ENCODE measurements around the gene SFMBT1. TPM values are rescaled to one million over a fixed set of nuclear protein-coding genes. Genes with fewer than 3 reads are reported as not detected.

SFMBT1 gene
- total and polyA plus RNA-seq, 7 experiments from 2014 or later, result 9.9 to 47.1 (median 30.5) TPM

- ATAC-seq (no peak), DNase-seq (no peak)
- H3K27me3 Mint-ChIP-seq, result no peaks in the 10 kb centered on the region
- peaks cover 0 to 1% (median 0%) of the 10 kb centered on the region in 11 donors for H3K9me3 Mint-ChIP-seq
- Histone ChIP-seq H3K9me3 (ENCODE audit: control insufficient read depth in 2 of 3, low read length in 3 of 3) (no peaks in the 10 kb centered on the region), H3K4me1 (ENCODE audit: control insufficient read depth in 2 of 2, insufficient read depth in 2 of 2, low read length in 2 of 2) (peaks cover 11 to 20% of the 10 kb centered on the region in 2 donors), H3K36me3 (ENCODE audit: control insufficient read depth in 2 of 3, insufficient read depth in 3 of 3, low read length in 3 of 3) (no peaks in the 10 kb centered on the region), H3K4me3 (ENCODE audit: low read length) (no peak overlapping the region), H3K27me3 (ENCODE audit: control insufficient read depth in 2 of 2, insufficient read depth in 2 of 2, low read length in 2 of 2) (no peaks in the 10 kb centered on the region), H3K27ac (ENCODE audit: low read depth, low read length) (no peak overlapping the region)
- peak overlapping the region in 6 of 10 donors; percentile 8 to 60 (median 16) for H3K4me3 Mint-ChIP-seq
- ChIA-PET CTCF (interaction anchor here (1.2 kb wide), 1 partner anchor 23 kb away, joined by 3 read pairs; the partner anchor contains the start of gene SFMBT1), POLR2A (interaction anchor here (0.8 to 1.4 kb wide), 2 partner anchors 22 to 104 kb away, joined by 3 to 4 read pairs; no protein-coding TSS in a partner anchor)
- H3K27ac Mint-ChIP-seq, result peak overlapping the region in 4 of 9 donors; percentile 32 to 83 (median 52)
- intact Hi-C loops (cut with micrococcal nuclease), result loop anchor here in 1 of 2 donors (2.0 kb wide), 1 partner anchor 14 kb away; no protein-coding TSS in a partner anchor
- H3K4me1 Mint-ChIP-seq, result peaks cover 25 to 81% (median 66%) of the 10 kb centered on the region in 7 donors
- H3K36me3 Mint-ChIP-seq, result peaks cover 8 to 27% (median 11%) of the 10 kb centered on the region in 5 donors
These were observed 23.2 kb downstream of the SFMBT1 start for GRCh38 chr3:53022647-53023046.

GRCh38 chr3:53016236-53016635 lies 29.6 kb downstream of the SFMBT1 start:
- peaks cover 0 to 6% of the 10 kb centered on the region in 2 donors for H3K4me1 ChIP-seq (ENCODE audit: control insufficient read depth in 2 of 2, insufficient read depth in 2 of 2, low read length in 2 of 2)
- peaks cover 9 to 46% (median 36%) of the 10 kb centered on the region in 5 donors for H3K36me3 Mint-ChIP-seq
- no peak overlapping the region for H3K27ac Mint-ChIP-seq
- intact Hi-C loops (cut with micrococcal nuclease), result no loop called here
- ChIA-PET POLR2A (interaction anchor here (1.0 kb wide), 1 partner anchor 13 kb away, joined by 3 read pairs; no protein-coding TSS in a partner anchor), CTCF (no interaction called here)
- H3K4me3 ChIP-seq (ENCODE audit: low read length), result no peak overlapping the region
- H3K27me3 Mint-ChIP-seq, result no peaks in the 10 kb centered on the region
- no peaks in the 10 kb centered on the region for H3K9me3 ChIP-seq (ENCODE audit: control insufficient read depth in 2 of 3, low read length in 3 of 3)
- H3K27me3 ChIP-seq (ENCODE audit: control insufficient read depth in 2 of 2, insufficient read depth in 2 of 2, low read length in 2 of 2), result no peaks in the 10 kb centered on the region
- peaks cover 30 to 60% (median 51%) of the 10 kb centered on the region in 7 donors for H3K4me1 Mint-ChIP-seq
- no peaks in the 10 kb centered on the region for H3K36me3 ChIP-seq (ENCODE audit: control insufficient read depth in 2 of 3, insufficient read depth in 3 of 3, low read length in 3 of 3)
- no peak for DNase-seq
- H3K9me3 Mint-ChIP-seq, result no peaks in the 10 kb centered on the region
- no peak overlapping the region for H3K4me3 Mint-ChIP-seq
- ATAC-seq, result no peak
- no peak overlapping the region for H3K27ac ChIP-seq (ENCODE audit: low read depth, low read length)

GRCh38 chr3:53011324-53011723 lies 34.5 kb downstream of the SFMBT1 start:
- H3K4me1 Mint-ChIP-seq, result peaks cover 21 to 48% (median 38%) of the 10 kb centered on the region in 7 donors
- peak overlapping the region in 7 of 9 donors; percentile 8 to 47 (median 29) for H3K27ac Mint-ChIP-seq
- H3K27me3 Mint-ChIP-seq, result no peaks in the 10 kb centered on the region
- H3K9me3 ChIP-seq (ENCODE audit: control insufficient read depth in 2 of 3, low read length in 3 of 3), result no peaks in the 10 kb centered on the region
- H3K27ac ChIP-seq (ENCODE audit: low read depth, low read length), result no peak overlapping the region
- no peaks in the 10 kb centered on the region for H3K9me3 Mint-ChIP-seq
- H3K4me3 ChIP-seq (ENCODE audit: low read length), result no peak overlapping the region
- ATAC-seq (no peak), DNase-seq (no peak)
- H3K27me3 ChIP-seq (ENCODE audit: control insufficient read depth in 2 of 2, insufficient read depth in 2 of 2, low read length in 2 of 2), result no peaks in the 10 kb centered on the region
- intact Hi-C loops (cut with micrococcal nuclease), result no loop called here
- peaks cover 5 to 23% (median 20%) of the 10 kb centered on the region in 5 donors for H3K36me3 Mint-ChIP-seq
- POLR2A ChIA-PET, result interaction anchor here (0.6 to 1.2 kb wide), 4 partner anchors 19 to 95 kb away, joined by 3 to 6 read pairs (median 4); no protein-coding TSS in a partner anchor
- CTCF ChIA-PET, result no interaction called here
- H3K36me3 ChIP-seq (ENCODE audit: control insufficient read depth in 2 of 3, insufficient read depth in 3 of 3, low read length in 3 of 3), result no peaks in the 10 kb centered on the region
- H3K4me1 ChIP-seq (ENCODE audit: control insufficient read depth in 2 of 2, insufficient read depth in 2 of 2, low read length in 2 of 2), result peaks cover 0 to 10% of the 10 kb centered on the region in 2 donors
- peak overlapping the region in 1 of 10 donors; percentile 7 for H3K4me3 Mint-ChIP-seq

- peaks cover 21 to 59% (median 38%) of the 10 kb centered on the region in 7 donors for H3K4me1 Mint-ChIP-seq
- DNase-seq (no peak), ATAC-seq (no peak)
- Histone ChIP-seq H3K9me3 (ENCODE audit: control insufficient read depth in 2 of 3, low read length in 3 of 3) (no peaks in the 10 kb centered on the region), H3K36me3 (ENCODE audit: control insufficient read depth in 2 of 3, insufficient read depth in 3 of 3, low read length in 3 of 3) (no peaks in the 10 kb centered on the region), H3K27ac (ENCODE audit: low read depth, low read length) (no peak overlapping the region), H3K27me3 (ENCODE audit: control insufficient read depth in 2 of 2, insufficient read depth in 2 of 2, low read length in 2 of 2) (no peaks in the 10 kb centered on the region), H3K4me1 (ENCODE audit: control insufficient read depth in 2 of 2, insufficient read depth in 2 of 2, low read length in 2 of 2) (peaks cover 0 to 10% of the 10 kb centered on the region in 2 donors), H3K4me3 (ENCODE audit: low read length) (no peak overlapping the region)
- no peaks in the 10 kb centered on the region for H3K9me3 Mint-ChIP-seq
- H3K27ac Mint-ChIP-seq, result peak overlapping the region in 5 of 9 donors; percentile 2 to 74 (median 34)
- ChIA-PET CTCF (no interaction called here), POLR2A (interaction anchor here (0.9 to 1.2 kb wide), 4 partner anchors 11 to 35 kb away, joined by 3 to 6 read pairs (median 4); no protein-coding TSS in a partner anchor)
- peaks cover 8 to 24% (median 21%) of the 10 kb centered on the region in 5 donors for H3K36me3 Mint-ChIP-seq
- H3K4me3 Mint-ChIP-seq, result peak overlapping the region in 2 of 10 donors; percentile 6 to 44
- intact Hi-C loops (cut with micrococcal nuclease), result no loop called here
- H3K27me3 Mint-ChIP-seq, result no peaks in the 10 kb centered on the region
These were observed 35.9 kb downstream of the SFMBT1 start for GRCh38 chr3:53009826-53010539.

GRCh38 chr3:53008932-53009331 lies 36.9 kb downstream of the SFMBT1 start:
- DNase-seq, result no peak
- intact Hi-C loops (cut with micrococcal nuclease), result no loop called here
- Histone ChIP-seq H3K27ac (ENCODE audit: low read depth, low read length) (no peak overlapping the region), H3K9me3 (ENCODE audit: control insufficient read depth in 2 of 3, low read length in 3 of 3) (no peaks in the 10 kb centered on the region), H3K4me1 (ENCODE audit: control insufficient read depth in 2 of 2, insufficient read depth in 2 of 2, low read length in 2 of 2) (peaks cover 0 to 10% of the 10 kb centered on the region in 2 donors), H3K4me3 (ENCODE audit: low read length) (no peak overlapping the region), H3K36me3 (ENCODE audit: control insufficient read depth in 2 of 3, insufficient read depth in 3 of 3, low read length in 3 of 3) (no peaks in the 10 kb centered on the region), H3K27me3 (ENCODE audit: control insufficient read depth in 2 of 2, insufficient read depth in 2 of 2, low read length in 2 of 2) (no peaks in the 10 kb centered on the region)
- CTCF ChIA-PET, result no interaction called here
- no peak overlapping the region for H3K4me3 Mint-ChIP-seq
- peaks cover 3 to 23% (median 16%) of the 10 kb centered on the region in 5 donors for H3K36me3 Mint-ChIP-seq
- POLR2A ChIA-PET, result no interaction called here
- H3K4me1 Mint-ChIP-seq, result peaks cover 21 to 60% (median 41%) of the 10 kb centered on the region in 7 donors
- H3K27me3 Mint-ChIP-seq, result no peaks in the 10 kb centered on the region
- no peak overlapping the region for H3K27ac Mint-ChIP-seq
- no peak for ATAC-seq
- H3K9me3 Mint-ChIP-seq, result no peaks in the 10 kb centered on the region

GRCh38 chr3:53005854-53006513 lies 39.9 kb downstream of the SFMBT1 start:
- no peaks in the 10 kb centered on the region for H3K9me3 ChIP-seq (ENCODE audit: control insufficient read depth in 2 of 3, low read length in 3 of 3)
- H3K27ac ChIP-seq (ENCODE audit: low read depth, low read length), result no peak overlapping the region
- POLR2A ChIA-PET, result no interaction called here
- peak overlapping the region in 1 of 10 donors; percentile 21 for H3K4me3 Mint-ChIP-seq
- peak overlapping the region in 1 of 9 donors; percentile 57 for H3K27ac Mint-ChIP-seq
- CTCF ChIA-PET, result no interaction called here
- DNase-seq, result no peak
- H3K4me1 Mint-ChIP-seq, result peaks cover 14 to 51% (median 36%) of the 10 kb centered on the region in 7 donors
- no peaks in the 10 kb centered on the region for H3K9me3 Mint-ChIP-seq
- intact Hi-C loops (cut with micrococcal nuclease), result no loop called here
- no peaks in the 10 kb centered on the region for H3K36me3 ChIP-seq (ENCODE audit: control insufficient read depth in 2 of 3, insufficient read depth in 3 of 3, low read length in 3 of 3)
- no peaks in the 10 kb centered on the region for H3K27me3 ChIP-seq (ENCODE audit: control insufficient read depth in 2 of 2, insufficient read depth in 2 of 2, low read length in 2 of 2)
- peaks cover 0 to 1% of the 10 kb centered on the region in 2 donors for H3K4me1 ChIP-seq (ENCODE audit: control insufficient read depth in 2 of 2, insufficient read depth in 2 of 2, low read length in 2 of 2)
- H3K27me3 Mint-ChIP-seq, result no peaks in the 10 kb centered on the region
- peaks cover 3 to 11% (median 7%) of the 10 kb centered on the region in 5 donors for H3K36me3 Mint-ChIP-seq
- no peak overlapping the region for H3K4me3 ChIP-seq (ENCODE audit: low read length)
- no peak for ATAC-seq
